Stimulated activated CD8-positive, alpha-beta memory T cell treated with anti-CD3 and anti-CD28 coated beads, Interleukin-15, amount 100 ng/mL, for 48 hours (primary cell): ENCODE results near the gene CNTNAP2.
"Not testable (repeated sequence)": the region's sequence is repeated elsewhere in the genome, so short reads cannot be mapped to it uniquely, and the experiment has no call there.

Source experiments
- DNase-seq, 2 donors: peaks; one replicate each; pipeline ENCODE4 v3.0.0-alpha.2; 2020; ENCODE audit warnings: low read depth in 2 of 2

Gene CNTNAP2

GRCh38 chr7:148395352-148395811 is 2278.8 kb downstream of the CNTNAP2 start:
- DNase-seq: no peak

- DNase-seq: no peak
Measured at GRCh38 chr7:148395990-148396716, 2279.6 kb downstream of the CNTNAP2 start.

- no peak for DNase-seq
Measured at GRCh38 chr7:148397056-148397455, 2280.5 kb downstream of the CNTNAP2 start.

- DNase-seq: no peak
Measured at GRCh38 chr7:148397551-148397950, 2280.9 kb downstream of the CNTNAP2 start.

GRCh38 chr7:148397985-148398384 is 2281.4 kb downstream of the CNTNAP2 start:
- DNase-seq: no peak

GRCh38 chr7:148398844-148399365 is 2282.3 kb downstream of the CNTNAP2 start:
- no peak for DNase-seq

- no peak for DNase-seq
Measured at GRCh38 chr7:148400101-148400500, 2283.5 kb downstream of the CNTNAP2 start.

- no peak for DNase-seq
Measured at GRCh38 chr7:148402159-148402558, 2285.6 kb downstream of the CNTNAP2 start.

GRCh38 chr7:148403466-148403993 is 2286.9 kb downstream of the CNTNAP2 start:
- no peak for DNase-seq

GRCh38 chr7:148408307-148408706 is 2291.7 kb downstream of the CNTNAP2 start:
- DNase-seq: no peak

- no peak for DNase-seq
Measured at GRCh38 chr7:148410905-148411304, 2294.3 kb downstream of the CNTNAP2 start.

- DNase-seq: no peak
Measured at GRCh38 chr7:148412691-148413090, 2296.1 kb downstream of the CNTNAP2 start.

- DNase-seq: no peak
Measured at GRCh38 chr7:148419856-148420832, 2303.5 kb downstream of the CNTNAP2 start.

- no peak for DNase-seq
Measured at GRCh38 chr7:148422030-148422429, 2305.4 kb downstream of the CNTNAP2 start.

GRCh38 chr7:148426393-148426792 is 2309.8 kb downstream of the CNTNAP2 start:
- not testable (repeated sequence) for DNase-seq

- not testable (repeated sequence) for DNase-seq
Measured at GRCh38 chr7:148430690-148431089, 2314.1 kb downstream of the CNTNAP2 start.

GRCh38 chr7:148433521-148434180 is 2317.1 kb downstream of the CNTNAP2 start:
- DNase-seq: no peak

GRCh38 chr7:148434181-148434757 is 2317.7 kb downstream of the CNTNAP2 start:
- no peak for DNase-seq

- DNase-seq: no peak
Measured at GRCh38 chr7:148434887-148435286, 2318.3 kb downstream of the CNTNAP2 start.

GRCh38 chr7:148435715-148436114 is 2319.1 kb downstream of the CNTNAP2 start:
- DNase-seq: no peak

- no peak for DNase-seq
Measured at GRCh38 chr7:148436135-148436534, 2319.5 kb downstream of the CNTNAP2 start.
